Activated CD8-positive, alpha-beta memory T cell treated with anti-CD3 and anti-CD28 coated beads, Interleukin-2, amount 50 U/mL, for 4 hours (primary cell): ENCODE data around the gene CMSS1.

Source experiments
- DNase-seq: peaks from one replicate; pipeline ENCODE4 v3.0.0-alpha.2; 2020

CMSS1 gene

GRCh38 chr3:99965681-99966408, 148.2 kb downstream of the CMSS1 start:
- DNase-seq = no peak

GRCh38 chr3:99966662-99967416, 149.2 kb downstream of the CMSS1 start:
- DNase-seq = no peak

GRCh38 chr3:99967796-99968195, 150.1 kb downstream of the CMSS1 start:
- DNase-seq = no peak

GRCh38 chr3:99969136-99969535, 151.5 kb downstream of the CMSS1 start:
- no peak for DNase-seq

GRCh38 chr3:99970198-99970597, 152.5 kb downstream of the CMSS1 start:
- no peak for DNase-seq

GRCh38 chr3:99971761-99972160, 154.1 kb downstream of the CMSS1 start:
- no peak for DNase-seq

- no peak for DNase-seq
Observed at GRCh38 chr3:99972380-99973104, 154.9 kb downstream of the CMSS1 start.

GRCh38 chr3:99974989-99975388, 157.3 kb downstream of the CMSS1 start:
- no peak for DNase-seq

GRCh38 chr3:99976584-99976983, 158.9 kb downstream of the CMSS1 start:
- no peak for DNase-seq

- no peak for DNase-seq
Observed at GRCh38 chr3:99978221-99978620, 160.6 kb downstream of the CMSS1 start.

- DNase-seq = no peak
Observed at GRCh38 chr3:99980606-99981005, 162.9 kb downstream of the CMSS1 start.

- DNase-seq = no peak
Observed at GRCh38 chr3:99981138-99981537, 163.5 kb downstream of the CMSS1 start.

- no peak for DNase-seq
Observed at GRCh38 chr3:99982650-99983049, 165.0 kb downstream of the CMSS1 start.

GRCh38 chr3:99984139-99984538, 166.5 kb downstream of the CMSS1 start:
- no peak for DNase-seq

- DNase-seq = no peak
Observed at GRCh38 chr3:99984668-99985067, 167.0 kb downstream of the CMSS1 start.

GRCh38 chr3:99990179-99990578, 172.5 kb downstream of the CMSS1 start:
- no peak for DNase-seq

- no peak for DNase-seq
Observed at GRCh38 chr3:99997293-99997692, 179.6 kb downstream of the CMSS1 start.

GRCh38 chr3:99999536-99999935, 181.9 kb downstream of the CMSS1 start:
- DNase-seq = no peak

- no peak for DNase-seq
Observed at GRCh38 chr3:100001083-100001482, 183.4 kb downstream of the CMSS1 start.

GRCh38 chr3:100001526-100002270, 184.0 kb downstream of the CMSS1 start:
- no peak for DNase-seq

GRCh38 chr3:100002599-100003350, 185.1 kb downstream of the CMSS1 start:
- no peak for DNase-seq
